Stimulated activated CD4-positive, alpha-beta T cell treated with anti-CD3 and anti-CD28 coated beads, Interleukin-15, amount 100 ng/mL, for 24 hours (primary cell): ENCODE measurements around the gene LZTR1.
"Not testable (repeated sequence)": the region's sequence is repeated elsewhere in the genome, so short reads cannot be mapped to it uniquely, and the experiment has no call there.

Experiments
- DNase-seq: peaks from one replicate; pipeline ENCODE4 v3.0.0-alpha.2; 2020

The LZTR1 gene

GRCh38 chr22:20981787-20982562, at the start of gene LZTR1:
Gene LZTR1 (plus strand): TSS chr22:20982297. CDS start chr22:20982372, 75 bp downstream.
- DNase-seq: peak; percentile 84

- no peak for DNase-seq
These were observed 48.2 kb upstream of the LZTR1 start for GRCh38 chr22:20933910-20934309.

GRCh38 chr22:20935049-20935448, 47.0 kb upstream of the LZTR1 start:
- DNase-seq: not testable (repeated sequence)

GRCh38 chr22:20935780-20936539, 46.1 kb upstream of the LZTR1 start:
- not testable (repeated sequence) for DNase-seq

GRCh38 chr22:20937031-20937793, 44.9 kb upstream of the LZTR1 start:
- no peak for DNase-seq

GRCh38 chr22:20937794-20938671, 44.1 kb upstream of the LZTR1 start:
- no peak for DNase-seq

GRCh38 chr22:20939457-20940185, 42.5 kb upstream of the LZTR1 start:
- not testable (repeated sequence) for DNase-seq

- no peak for DNase-seq
These were observed 41.9 kb upstream of the LZTR1 start for GRCh38 chr22:20940186-20940651.

- no peak for DNase-seq
These were observed 41.2 kb upstream of the LZTR1 start for GRCh38 chr22:20940904-20941385.

- not testable (repeated sequence) for DNase-seq
These were observed 39.7 kb upstream of the LZTR1 start for GRCh38 chr22:20942203-20942902.

GRCh38 chr22:20943104-20943933, 38.8 kb upstream of the LZTR1 start:
- DNase-seq: no peak

GRCh38 chr22:20944042-20944441, 38.1 kb upstream of the LZTR1 start:
- no peak for DNase-seq

GRCh38 chr22:20945578-20945934, 36.5 kb upstream of the LZTR1 start:
- DNase-seq: no peak

GRCh38 chr22:20946080-20946986, 35.8 kb upstream of the LZTR1 start:
- DNase-seq: no peak

- no peak for DNase-seq
These were observed 35.1 kb upstream of the LZTR1 start for GRCh38 chr22:20946991-20947390.

- DNase-seq: no peak
These were observed 33.6 kb upstream of the LZTR1 start for GRCh38 chr22:20948450-20948849.

- no peak for DNase-seq
These were observed 33.1 kb upstream of the LZTR1 start for GRCh38 chr22:20948989-20949388.

- DNase-seq: no peak
These were observed 32.4 kb upstream of the LZTR1 start for GRCh38 chr22:20949698-20950183.
